NCI-H446 treated with DMSO at 0.1 percent for 48 hours (cell line): ENCODE data around the gene DOK5.
"Not testable (repeated sequence)": the region's sequence is repeated elsewhere in the genome, so short reads cannot be mapped to it uniquely, and the experiment has no call there.

Experiments used
- DNase-seq: peaks from one replicate; lab custom pipeline; 2025; lab: John Stamatoyannopoulos, UW

Gene DOK5

DNA sequence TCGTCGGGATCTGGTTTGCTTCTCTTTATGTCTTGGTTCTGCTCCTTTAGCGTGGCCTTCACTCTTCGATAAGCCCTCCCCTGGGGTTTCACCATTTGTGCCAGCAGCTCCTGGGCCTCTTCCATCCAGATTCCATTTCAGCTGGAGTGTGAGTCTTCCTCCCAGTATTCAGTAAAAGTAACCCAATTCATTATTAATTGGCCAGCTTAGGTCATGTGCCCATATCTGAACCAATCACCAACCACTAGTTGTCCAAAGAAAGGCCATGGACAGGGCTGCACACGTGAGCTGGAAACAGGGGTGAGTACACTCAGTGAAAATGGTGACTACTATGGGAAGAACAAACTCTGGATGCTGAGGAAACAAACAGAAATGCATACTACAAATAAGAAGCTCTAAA, 2.8 kb upstream of the DOK5 start:
- no peak for DNase-seq

DNA sequence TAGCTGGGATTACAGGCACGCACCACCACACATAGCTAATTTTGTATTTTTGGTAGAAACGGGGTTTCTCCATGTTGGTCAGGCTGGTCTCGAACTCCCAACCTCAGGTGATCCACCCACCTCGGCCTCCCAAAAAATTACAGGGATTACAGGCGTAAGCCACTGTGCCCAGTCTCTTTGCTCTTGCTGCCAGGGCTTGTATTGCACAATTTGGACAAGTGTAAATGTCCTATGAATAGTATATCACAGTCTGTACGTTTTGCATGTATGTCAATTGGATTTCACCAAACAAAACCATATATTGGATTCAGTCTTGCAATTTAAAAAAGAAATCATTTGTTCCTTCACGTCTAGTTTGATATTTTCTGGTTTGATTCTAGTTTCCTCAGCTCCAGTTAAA, 2.1 kb upstream of the DOK5 start:
- no peak for DNase-seq

DNA sequence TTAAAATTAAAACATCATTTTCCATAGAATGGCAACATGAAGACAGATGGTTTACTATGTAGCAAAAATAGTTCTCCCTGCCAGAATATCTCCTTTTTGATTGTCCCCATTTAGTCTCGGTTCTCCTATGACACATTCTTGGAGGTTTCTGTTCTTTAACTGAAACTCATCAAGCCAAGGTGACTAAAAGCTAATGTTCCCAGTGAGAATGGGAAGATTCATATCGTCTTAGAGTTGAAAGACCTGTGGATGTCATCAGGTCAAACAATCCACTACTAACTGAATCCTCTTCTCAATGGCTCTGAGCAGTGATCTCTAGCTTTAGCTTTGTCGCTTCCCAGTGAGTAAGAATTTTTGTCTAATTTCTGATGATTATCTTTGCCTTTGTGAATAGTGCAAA, 1.3 kb upstream of the DOK5 start:
- no peak for DNase-seq

DNA sequence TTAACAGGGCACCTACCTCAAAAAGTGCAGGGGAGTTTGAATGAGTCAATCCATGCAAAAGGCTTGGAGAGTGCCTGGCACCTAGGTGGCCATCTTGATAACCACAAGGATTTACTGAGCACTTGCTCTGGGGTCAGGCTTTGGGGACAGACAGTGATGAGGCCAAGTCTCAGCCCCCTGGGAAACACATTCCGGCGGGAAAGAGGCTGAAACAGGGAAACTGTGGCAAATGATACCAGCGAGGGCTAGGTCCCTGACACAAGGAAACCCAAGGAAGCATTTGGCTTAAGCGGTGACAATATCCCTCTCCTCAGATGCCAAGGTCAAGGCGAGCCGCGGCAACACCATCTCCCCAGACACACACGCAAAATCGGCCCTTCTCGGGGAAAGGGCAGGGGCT, 527 bp upstream of the DOK5 start:
- DNase-seq, result no peak

DNA sequence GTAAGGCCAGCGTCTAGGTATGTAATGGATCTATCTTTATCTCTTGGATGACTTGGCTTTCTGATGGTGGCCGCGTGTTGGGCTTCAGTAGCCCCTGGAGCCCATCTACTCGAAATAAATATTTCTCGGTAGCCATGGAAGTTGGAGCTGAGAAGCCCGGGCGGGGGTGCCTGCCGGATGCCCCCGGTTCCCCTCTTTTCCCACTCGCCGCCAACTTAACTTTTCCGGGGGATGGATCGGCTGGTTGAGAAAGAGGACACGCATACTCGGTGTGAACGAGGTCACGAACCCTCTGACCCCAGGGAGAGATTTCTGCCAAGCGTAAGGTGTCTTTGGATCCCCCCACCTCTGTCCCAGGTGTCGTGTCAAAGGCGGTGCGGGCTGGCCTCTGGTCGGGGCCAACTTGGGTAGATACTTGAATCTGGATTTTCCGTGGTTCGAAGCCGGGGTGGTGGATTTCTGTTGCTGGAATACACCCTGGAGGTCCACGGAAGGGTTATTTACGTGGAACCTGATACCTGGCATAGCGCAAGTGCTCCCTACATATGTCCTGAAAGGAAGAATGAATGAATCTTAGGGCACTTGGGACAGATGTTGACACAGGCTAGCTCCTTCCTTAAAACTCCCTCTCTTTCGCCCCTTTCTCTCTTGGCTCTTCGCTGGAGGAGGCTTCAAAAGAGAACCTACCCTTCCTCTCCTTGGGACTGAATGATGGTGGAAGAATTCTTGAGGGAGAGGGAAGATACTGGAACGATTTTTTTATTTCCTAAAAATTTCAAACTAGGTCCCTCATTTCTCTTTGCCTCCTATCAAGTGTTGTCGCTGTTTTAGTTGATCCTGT, 996 bp downstream of the DOK5 start:
- no peak for DNase-seq

DNA sequence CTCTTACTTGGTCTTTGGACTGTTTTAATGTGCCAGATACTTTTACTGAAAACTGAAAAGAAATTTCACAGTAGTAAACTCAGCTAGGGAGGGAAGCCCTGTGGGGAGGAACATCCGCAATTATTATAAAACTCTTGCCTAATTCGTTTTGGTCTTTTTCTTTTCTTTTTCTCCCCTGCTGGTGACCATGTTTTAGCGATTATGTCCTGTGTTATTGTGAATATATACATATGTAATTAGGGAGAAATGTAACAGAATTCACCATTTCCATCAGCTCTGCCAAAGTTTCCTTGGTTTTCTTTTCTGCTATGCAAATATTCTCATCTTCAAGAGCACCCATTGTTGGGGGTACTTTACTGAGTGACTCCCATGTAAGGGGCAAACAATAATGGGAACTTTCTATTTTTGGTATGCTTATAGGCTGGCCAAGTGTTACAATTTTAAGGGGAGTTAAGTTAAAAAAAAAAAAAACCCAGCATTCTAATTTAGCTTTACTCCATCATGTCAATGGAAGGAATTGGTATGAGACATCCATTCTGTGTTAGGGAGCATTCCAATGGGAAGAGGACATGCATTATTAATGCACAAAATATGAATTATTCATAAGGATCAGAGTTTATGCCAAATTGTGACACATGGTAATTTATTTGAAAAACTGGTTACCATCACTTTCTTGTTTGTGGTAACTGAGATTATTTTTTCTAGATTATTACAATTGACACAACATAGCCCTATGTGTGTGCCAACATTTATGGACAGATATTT, 2.0 kb downstream of the DOK5 start:
- DNase-seq, result no peak

DNA sequence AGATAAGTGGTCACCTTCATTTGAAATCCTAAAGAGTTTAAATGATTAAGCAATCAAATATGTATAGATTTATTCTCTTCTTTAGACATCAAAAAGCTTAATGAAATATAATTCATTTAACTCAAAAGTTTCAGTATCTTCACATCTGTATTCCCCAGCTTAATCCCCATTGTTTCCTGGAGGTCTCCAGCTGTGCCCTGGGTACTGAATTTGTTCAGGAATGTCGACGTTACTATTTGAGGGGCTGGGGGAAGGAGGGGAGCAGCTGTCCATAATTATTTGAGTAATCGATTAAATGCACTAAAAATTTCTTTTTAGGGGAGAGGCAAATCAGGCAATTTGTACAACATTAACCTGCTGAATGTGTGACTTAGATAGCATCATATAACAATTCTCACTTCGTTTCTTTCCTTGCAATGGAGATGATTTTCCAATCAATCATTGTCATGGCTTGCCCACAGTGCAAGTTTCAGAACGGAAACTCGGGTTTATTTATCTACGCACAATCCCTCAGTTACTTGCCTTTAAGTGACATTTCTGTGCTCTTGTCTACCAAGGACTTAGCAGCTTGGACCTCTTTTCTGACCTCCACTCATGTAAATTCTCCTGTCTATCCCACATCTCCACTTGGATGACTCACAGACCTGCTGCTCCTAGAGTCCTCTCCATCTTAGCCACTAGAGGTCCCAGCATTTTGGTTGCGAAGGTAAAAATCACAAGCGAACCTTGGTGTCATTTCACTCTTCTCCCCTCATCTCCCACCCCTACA, 3.9 kb downstream of the DOK5 start:
- no peak for DNase-seq

DNA sequence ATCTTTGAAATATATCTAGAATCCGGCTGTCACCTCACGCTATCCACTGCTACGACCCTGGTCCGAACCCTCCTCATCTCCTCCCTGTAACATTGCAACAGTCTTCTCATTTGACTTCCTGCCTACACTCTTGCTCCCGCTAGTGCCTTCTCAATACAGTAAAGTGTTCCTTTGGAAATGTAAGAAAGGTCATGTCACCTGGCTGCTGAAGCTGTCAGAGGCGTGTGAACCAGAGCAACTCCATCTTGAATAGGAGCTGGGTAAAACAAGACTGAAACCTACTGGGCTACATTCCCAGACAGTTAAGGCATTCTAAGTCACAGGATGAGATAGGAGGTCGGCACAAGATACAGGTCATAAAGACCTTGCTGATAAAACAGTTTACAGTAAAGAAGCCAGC, 4.5 kb downstream of the DOK5 start:
- DNase-seq, result not testable (repeated sequence)

DNA sequence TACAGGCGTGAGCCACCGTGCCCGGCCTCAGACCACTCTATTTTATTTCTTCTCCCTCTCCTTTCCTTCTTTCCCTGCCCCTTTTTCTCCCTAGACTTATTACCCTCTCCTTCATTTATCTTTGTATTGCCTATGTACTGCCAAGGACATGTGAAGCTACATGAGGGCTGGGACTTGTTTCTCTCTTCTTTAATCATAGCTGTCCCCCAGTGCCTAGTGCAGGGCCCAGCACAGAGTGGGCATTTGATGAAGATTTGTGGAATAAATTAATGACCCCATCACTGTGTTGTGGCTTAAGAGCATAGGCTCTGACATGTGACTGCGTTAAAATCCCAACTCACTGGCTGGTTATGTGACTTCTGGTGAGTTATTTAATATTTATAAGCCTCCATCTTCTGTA, 6.0 kb downstream of the DOK5 start:
- no peak for DNase-seq

DNA sequence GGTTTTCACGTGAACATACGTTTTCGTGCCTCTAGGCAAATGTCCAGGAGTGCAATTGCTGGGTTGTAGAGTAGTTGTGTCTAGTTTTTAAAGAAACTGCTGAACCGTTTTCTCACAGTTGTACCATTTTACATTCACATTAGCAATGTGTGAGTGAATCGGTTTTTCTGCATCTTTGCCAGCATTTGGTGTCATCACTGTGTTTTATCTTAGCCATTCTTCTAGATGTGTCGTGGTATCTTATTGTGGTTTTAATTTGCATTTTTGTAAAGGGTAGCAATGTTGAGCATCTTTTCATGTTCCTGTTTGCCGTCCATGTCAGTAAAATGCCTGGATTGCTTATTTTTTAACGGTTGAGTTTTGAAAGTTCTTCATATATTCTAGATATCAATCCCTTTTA, 10.2 kb downstream of the DOK5 start:
- DNase-seq, result no peak

DNA sequence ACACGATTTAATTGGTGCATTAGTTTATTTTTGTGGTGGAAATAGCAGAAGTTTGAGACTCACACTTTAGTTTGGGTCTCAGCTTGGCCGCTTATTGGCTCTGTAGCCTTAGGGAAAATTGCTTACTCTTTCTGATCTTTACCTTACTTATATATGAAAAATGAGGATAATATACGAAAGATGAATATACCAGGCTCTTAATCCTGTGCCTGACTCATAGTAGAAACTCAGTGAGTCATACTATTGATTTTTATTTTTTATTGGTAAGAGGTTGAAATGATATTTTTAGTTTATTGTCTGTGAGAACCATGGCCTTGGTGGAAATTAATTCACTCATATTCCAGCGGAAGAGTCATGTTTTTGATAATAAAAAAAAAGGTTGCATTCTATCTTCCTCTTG, 11.2 kb downstream of the DOK5 start:
- no peak for DNase-seq

DNA sequence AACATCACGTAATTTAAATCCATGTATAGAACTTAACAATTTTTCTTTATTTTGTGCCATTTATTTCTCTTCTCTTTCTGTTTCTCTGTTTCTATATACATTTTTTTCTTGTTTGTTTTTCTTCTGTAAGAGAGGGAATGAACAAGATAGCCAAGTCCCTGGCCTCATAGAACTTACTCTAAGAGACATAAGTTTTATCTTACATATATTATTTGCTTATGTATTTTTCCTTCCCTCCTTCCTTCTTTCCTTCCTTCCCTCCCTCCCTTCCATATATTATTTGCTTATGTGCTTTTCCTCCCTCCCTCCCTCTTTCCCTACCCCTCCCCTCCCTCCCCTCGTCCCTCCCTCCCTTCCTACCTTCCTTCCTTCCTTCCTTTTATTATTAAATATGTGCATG, 13.0 kb downstream of the DOK5 start:
- DNase-seq, result no peak

DNA sequence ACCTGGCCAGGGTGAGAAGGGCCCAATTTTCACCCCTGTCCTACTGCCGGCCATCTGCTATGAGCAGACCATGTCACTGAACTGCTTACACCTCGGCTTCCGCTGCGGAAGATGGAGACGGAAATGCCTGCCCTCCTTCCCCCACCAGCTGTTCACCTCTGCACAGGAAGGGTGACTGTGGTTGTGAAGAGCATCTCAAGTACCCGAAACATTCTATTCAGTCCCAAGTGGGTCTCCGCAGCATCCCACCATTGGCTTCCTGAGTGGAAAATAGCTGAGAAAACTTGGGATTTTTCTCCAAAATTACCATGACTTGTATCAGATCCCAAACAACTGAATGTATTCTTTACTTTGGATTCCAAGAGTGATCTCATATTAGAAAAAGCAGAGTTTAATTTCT, 16.1 kb downstream of the DOK5 start:
- DNase-seq, result no peak

DNA sequence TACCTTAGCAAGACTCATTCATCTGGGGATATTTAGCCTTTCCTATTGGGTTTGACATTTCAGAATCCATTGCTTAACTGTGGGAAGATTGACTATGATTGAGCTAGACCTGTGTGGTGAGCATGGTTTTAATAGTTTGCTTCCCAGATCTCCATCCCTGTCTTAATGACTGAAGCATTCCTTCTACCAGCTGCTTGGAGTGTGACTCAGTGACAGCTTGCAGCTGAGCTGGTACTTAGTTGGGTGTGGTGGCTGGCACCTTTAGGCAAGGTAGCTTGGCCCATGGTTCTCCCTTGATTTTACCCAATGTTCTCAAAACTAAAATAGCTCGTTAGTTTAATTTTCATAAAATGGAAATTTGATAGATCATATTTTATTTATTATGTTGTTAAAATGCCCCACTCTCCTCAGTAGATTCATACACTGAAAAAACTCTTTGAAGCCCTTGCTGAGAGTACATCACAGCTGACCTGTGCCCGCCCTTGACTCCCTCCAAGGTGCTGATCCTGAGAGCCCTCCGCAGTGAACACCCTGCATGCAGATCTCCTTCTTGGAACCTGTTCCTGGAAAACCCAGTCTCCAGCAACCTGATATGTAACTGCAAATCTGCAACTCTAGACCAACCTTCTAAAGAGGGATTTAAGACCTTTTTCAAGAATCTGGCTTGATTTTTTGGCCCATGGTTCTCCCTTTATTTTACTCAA, 19.1 kb downstream of the DOK5 start:
- DNase-seq, result no peak

DNA sequence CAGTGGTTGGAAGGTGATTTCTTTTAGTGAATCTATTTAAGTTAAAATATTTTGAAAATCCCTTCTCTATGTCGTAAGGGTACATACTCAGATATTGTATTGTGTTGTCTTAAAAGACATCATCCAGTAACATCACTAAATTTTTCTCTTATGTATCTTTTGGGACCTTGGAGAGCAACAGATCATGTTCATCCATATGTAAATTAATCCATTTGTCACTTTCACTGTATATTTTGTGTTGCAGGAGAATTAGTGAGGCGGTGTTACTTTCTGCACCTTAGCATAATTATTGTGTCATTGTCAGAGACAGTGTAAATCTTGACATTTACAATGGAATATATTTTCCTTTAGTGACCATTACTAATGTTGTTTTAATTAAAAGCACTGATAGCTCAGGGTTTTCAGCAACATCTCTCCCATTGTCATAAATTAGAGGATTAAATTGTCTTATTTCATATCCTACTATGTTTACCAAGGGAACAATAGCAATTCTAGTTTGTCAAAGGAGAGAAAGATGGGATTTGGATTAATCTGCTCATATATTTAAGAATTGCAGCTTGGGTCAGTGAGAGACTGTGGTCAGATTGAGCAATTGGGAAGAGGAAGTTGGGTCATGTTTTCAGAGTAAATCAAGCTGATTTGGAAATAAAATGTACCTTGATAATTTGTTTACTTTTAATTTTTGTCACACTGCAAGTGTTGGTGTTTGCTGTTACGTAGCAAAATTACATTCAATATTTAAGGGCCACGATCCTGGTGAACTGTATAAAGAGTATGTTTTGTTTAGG, 22.7 kb downstream of the DOK5 start:
- DNase-seq, result no peak

DNA sequence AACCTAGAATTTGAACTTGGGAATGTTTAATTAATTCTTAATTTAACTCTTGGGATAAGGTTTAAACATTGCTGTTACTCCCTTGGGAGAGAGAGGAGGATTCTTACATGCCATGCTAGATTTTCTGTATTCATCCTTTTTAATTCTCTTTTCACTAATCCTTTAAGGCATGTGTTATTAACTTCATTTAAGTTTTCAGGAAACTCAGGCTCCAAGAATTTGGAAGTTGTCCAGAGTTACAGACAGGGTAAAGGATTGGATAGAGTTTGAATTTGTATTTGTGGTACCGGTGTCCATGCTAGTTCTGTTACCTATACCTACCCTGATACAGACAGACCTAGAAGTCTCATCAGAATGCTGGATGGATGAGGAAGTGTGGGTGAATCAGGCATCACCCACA, 23.7 kb downstream of the DOK5 start:
- DNase-seq, result no peak

DNA sequence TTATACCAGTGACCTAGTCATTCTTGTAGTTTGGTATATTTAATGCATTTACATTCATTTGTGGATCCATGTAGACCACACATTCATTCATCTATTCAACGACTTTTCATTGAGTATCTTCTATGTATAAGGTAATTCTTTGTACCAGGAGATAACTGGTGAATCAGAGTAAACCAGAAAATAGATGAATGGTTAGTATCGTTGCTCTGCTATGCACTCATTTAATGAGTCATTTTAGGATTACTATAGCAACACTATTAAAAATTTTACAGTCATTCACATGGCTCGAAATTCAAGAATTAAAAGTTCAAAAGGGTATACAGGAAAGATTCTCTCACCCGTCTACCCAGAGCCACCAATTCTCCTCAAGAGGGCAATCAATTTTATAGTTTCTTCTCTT, 26.8 kb downstream of the DOK5 start:
- DNase-seq, result no peak

DNA sequence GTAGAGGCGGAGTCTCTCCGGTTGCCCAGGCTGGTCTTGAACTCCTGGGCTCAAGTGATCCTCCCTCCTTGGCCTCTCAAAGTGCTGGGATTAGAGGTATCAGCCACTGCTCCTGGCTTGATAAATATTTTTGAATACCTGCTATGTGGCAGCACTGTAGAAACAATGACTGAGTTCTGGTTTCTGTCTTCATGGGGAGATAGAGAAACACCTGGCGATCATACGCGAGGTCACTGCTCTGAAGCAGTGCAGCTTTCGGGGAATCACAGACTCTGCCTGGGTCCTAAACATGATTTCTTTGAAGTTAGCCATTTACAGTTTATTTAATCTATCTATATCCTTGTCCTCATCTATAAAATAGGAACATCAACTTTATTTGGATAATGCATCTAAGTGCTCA, 31.2 kb downstream of the DOK5 start:
- DNase-seq, result no peak

DNA sequence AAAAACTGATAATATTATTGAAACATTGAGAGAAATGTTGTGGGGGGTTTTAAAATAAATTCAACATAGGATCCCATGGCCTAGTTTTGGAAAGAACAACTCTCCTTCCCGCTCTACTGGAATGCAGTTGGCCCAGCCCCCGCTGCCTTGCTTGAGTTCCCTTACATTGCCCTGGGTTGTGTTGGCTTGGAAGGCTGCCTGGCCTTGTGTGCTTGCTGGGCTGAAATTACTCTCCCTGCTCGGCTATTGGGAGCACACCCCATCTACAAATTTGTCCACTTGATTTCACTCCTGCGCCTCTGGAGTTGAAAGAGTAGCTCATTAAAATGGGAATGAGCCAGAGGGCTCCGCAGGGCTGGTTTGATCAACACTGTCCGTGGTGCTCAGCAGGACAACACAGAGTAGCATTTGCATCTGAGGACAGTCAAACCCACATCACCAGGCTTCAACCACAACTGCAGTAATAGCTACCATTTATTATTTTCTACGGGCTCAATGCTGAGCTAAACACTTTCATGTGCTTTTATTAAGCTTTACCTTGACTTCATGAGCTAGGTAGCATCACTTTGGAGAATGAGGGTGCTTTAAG, 35.2 kb downstream of the DOK5 start:
- no peak for DNase-seq

DNA sequence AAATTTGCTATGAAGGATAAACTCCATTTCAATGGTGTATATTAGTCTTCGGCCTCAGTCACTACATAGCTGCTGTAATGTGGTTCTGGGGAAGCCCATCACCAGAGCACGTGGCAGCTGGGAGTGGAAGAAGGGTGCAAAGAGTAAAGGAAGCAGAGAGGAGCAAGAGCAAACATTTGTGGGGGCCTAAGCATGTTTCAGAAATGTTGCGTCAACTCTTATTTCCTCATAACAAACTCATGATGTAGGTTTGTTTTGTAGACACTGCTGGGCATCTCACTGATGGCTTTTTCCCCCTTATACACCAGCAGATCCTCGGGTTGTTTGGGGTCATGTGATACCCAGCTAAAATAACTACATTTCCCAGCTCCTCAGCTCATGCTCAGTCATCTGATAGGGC, 37.3 kb downstream of the DOK5 start:
- DNase-seq, result no peak

DNA sequence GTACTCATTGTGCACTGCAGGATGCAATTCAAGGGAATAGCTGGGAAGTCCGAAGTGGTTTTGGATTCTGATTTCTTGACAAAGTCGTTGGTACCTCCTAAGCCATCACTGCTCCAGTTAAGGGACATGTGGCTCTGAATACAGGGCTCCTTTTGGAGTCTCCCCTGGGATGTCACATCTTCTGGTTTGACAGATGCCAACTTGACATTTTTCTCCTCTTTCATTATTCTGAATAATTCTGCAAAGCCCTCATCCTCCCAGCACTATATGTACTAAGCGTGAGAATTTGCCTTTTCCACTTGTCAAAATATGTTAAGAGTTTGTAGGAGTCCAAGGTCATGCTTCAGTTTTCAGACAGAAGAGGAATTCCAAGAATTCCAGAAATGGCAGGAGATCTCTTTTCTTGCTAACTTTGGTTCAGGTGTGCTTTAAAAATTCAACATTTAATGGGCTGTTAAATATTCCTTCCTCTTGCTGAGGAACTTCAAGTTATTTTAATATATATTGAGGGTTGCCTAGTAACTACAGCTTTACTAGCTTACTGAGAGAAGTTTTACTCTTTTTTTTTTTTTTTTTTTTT, 38.7 kb downstream of the DOK5 start:
- no peak for DNase-seq
